Upper lobe of right lung (tissue), 1 donor: ENCODE results near the gene ULK1. TPM values are rescaled to one million over a fixed set of nuclear protein-coding genes. Genes with fewer than 3 reads are reported as not detected.

ENCODE experiments used
- ATAC-seq: fragments of 200-7000 bp; cut with Tn5 transposase; one replicate; pipeline ENCODE4 v1.9.1; 2020; ENCODE audit warnings: mild to moderate bottlenecking, moderate library complexity
- DNase-seq: peaks from one replicate; pipeline ENCODE4 v3.0.0-alpha.2; 2020
- H3K27ac ChIP-seq: fragments of 200-600 bp; one replicate; pipeline ENCODE4 v1.8.0; 2022
- H3K27me3 ChIP-seq: fragments of 200-600 bp; one replicate; pipeline ENCODE4 v1.8.0; 2022; ENCODE audit warnings: mild to moderate bottlenecking
- H3K36me3 ChIP-seq: fragments of 200-600 bp; one replicate; pipeline ENCODE4 v1.8.0; 2022
- H3K4me1 ChIP-seq: fragments of 200-600 bp; one replicate; pipeline ENCODE4 v1.8.0; 2022
- H3K4me3 ChIP-seq: fragments of 200-600 bp; one replicate; pipeline ENCODE4 v1.8.0; 2022; ENCODE audit warnings: mild to moderate bottlenecking
- H3K9me3 ChIP-seq: fragments of 200-600 bp; one replicate; pipeline ENCODE4 v1.8.0; 2022
- CTCF ChIP-seq: fragments of 200-600 bp; IDR thresholded peaks from one replicate; pipeline ENCODE4 v1.8.0; 2022; ENCODE audit warnings: antibody characterized with exemption
- intact Hi-C: fragments of 100-400 bp; cut with DNase I; formaldehyde crosslinking; loops from one replicate; pipeline ENCODE4 v1.11.0; 2022
- total RNA-seq: library from RNA; stranded (reverse); fragmentation: NEBNext Ultra II Directional; extraction: Animal tissue kit (Norgen Biotek cat#: 25700); gene quantifications from one replicate; pipeline ENCODE4 v1.2.1, GENCODE V29; 2021
- donor health status: DM: no; HTN: yes; CAD: no; lungs with severe emphysema.

The ULK1 gene
- total RNA-seq, 1 donor from 2014 or later: 32.4 TPM

- ATAC-seq (no peak), DNase-seq (no peak)
- TF ChIP-seq CTCF: no peak
- H3K27me3 ChIP-seq: no peaks in the 10 kb centered on the region
- no peaks in the 10 kb centered on the region for H3K4me1 ChIP-seq
- intact Hi-C loops: no loop called here
- H3K4me3 ChIP-seq: no peak overlapping the region
- no peak overlapping the region for H3K27ac ChIP-seq
- H3K36me3 ChIP-seq: peaks cover 60% of the 10 kb centered on the region
- H3K9me3 ChIP-seq: no peaks in the 10 kb centered on the region
These were observed 24.1 kb downstream of the ULK1 start for GRCh38 chr12:131918311-131919050.

DNA sequence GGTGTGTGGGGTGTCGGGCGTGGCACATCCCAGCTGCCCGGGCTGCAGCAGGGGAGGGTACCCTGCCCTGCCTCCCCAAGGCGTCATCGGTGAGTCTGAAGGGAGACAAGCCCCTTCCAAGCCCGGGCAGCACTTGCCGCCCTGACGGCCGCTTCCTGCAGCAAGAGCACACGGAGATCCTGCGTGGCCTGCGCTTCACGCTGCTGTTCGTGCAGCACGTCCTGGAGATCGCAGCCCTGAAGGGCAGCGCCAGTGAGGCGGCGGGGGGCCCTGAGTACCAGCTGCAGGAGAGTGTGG lies 24.6 kb downstream of the ULK1 start:
- H3K36me3 ChIP-seq: peaks cover 56% of the 10 kb centered on the region
- TF ChIP-seq CTCF: no peak
- ATAC-seq: no peak

DNA sequence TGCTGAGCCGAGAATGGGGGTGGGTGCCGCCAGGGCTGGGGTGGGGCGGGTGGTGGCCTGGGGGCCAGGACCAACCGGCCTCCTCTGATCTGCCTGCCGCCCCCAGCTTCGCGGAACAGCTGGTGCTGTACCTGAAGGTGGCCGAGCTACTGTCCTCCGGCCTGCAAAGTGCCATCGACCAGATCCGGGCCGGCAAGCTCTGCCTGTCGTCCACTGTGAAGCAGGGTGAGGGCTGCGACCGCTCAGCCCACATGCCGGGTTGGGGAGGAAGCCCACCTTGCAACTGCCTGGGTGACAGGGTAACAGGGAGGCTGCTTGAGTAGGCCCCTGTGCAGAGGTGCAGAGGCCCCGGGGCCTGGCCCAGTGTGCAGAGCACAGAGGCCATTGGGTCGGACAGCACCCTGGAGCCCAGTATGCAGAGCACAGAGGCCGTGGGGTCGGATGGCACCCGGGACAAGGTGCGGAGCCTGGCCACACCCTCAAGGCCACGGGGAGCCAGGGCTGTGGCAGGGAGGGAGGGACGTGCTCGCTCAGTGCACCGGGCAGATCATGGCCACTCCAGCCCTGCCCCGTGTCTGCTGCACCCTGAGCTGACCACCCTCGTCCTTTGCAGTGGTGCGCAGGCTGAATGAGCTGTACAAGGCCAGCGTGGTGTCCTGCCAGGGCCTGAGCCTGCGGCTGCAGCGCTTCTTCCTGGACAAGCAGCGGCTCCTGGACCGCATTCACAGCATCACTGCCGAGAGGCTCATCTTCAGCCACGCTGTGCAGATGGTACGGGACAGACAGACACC lies 25.1 kb downstream of the ULK1 start:
- DNase-seq (no peak), ATAC-seq (no peak)
- Histone ChIP-seq H3K27ac (no peak overlapping the region), H3K4me1 (no peaks in the 10 kb centered on the region), H3K27me3 (no peaks in the 10 kb centered on the region), H3K9me3 (no peaks in the 10 kb centered on the region), H3K4me3 (no peak overlapping the region), H3K36me3 (peaks cover 50% of the 10 kb centered on the region)
- TF ChIP-seq CTCF: no peak
- intact Hi-C loops: no loop called here

More for the DNA sequence above, 24.6 kb downstream of the ULK1 start:
- intact Hi-C loops: no loop called here
- H3K4me1 ChIP-seq: no peaks in the 10 kb centered on the region
- no peak overlapping the region for H3K4me3 ChIP-seq
- DNase-seq: no peak
- H3K27me3 ChIP-seq: no peaks in the 10 kb centered on the region
- H3K9me3 ChIP-seq: no peaks in the 10 kb centered on the region
- no peak overlapping the region for H3K27ac ChIP-seq

DNA sequence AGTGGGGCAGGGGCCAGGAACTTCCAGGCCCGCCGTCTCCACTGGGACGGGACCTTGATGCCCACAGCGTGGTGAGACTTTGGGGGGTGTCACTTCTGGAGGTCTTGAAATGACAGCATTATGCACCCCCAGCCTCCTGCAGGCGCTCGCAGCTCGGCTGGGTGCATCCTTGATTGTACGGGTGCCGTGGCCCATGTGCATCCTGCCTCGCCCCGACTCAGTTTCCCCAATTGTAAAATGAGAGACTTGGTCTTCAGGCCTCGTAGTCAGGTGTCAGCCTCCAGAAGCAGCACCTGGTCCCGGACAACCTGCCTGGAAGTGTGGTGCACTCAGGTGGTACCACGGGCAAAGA lies 25.7 kb downstream of the ULK1 start:
- no peak overlapping the region for H3K27ac ChIP-seq

More for the DNA sequence above, 25.7 kb downstream of the ULK1 start:
- intact Hi-C loops: no loop called here
- no peak for TF ChIP-seq CTCF
- DNase-seq: no peak
- no peaks in the 10 kb centered on the region for H3K4me1 ChIP-seq
- ATAC-seq: no peak
- no peak overlapping the region for H3K4me3 ChIP-seq
- peaks cover 45% of the 10 kb centered on the region for H3K36me3 ChIP-seq
- H3K9me3 ChIP-seq: no peaks in the 10 kb centered on the region
- H3K27me3 ChIP-seq: no peaks in the 10 kb centered on the region
